Upper lobe of left lung (tissue), 4 donors: ENCODE results near the gene PRDM16.

ENCODE experiments used
- CTCF ChIP-seq, 6 experiments: fragments of 450-650 bp in 4 of 6; fragments of 200-600 bp in 2 of 6; sonication (generic) in 2 of 6; IDR thresholded peaks; one replicate each; pipeline ENCODE4 v1.5.1; 2016 to 2019; ENCODE audit warnings: antibody characterized with exemption in 6 of 6
- POLR2A ChIP-seq, 4 donors: fragments of 450-650 bp; IDR thresholded peaks; one replicate each; pipeline ENCODE4 v1.5.1; 2016 to 2017; ENCODE audit warnings: antibody characterized with exemption in 4 of 4, mild to moderate bottlenecking in 2 of 4

GRCh38 chr1:3230553-3230952 lies 161.6 kb downstream of the PRDM16 start:
- TF ChIP-seq CTCF (IDR thresholded peaks at IDR 0.05) (no peak), POLR2A (IDR thresholded peaks at IDR 0.05) (no peak)
